AG09309 (cell line): ENCODE results near the gene PTPRA.

Experiments used
- DNase-seq: peaks from one replicate; pipeline ENCODE4 v3.0.0-alpha.2; 2010; ENCODE audit warnings: low read depth
- H3K4me3 ChIP-seq: 2 replicates; pipeline ENCODE4 v1.5.1; 2011; ENCODE audit warnings: mild to moderate bottlenecking, low read depth, low read length, moderate library complexity; ENCODE audit not compliant: control insufficient read depth
- CTCF ChIP-seq: IDR thresholded peaks from 2 replicates; pipeline ENCODE4 v1.5.1; 2011; ENCODE audit warnings: mild to moderate bottlenecking, low read depth, low read length, inconsistent platforms; ENCODE audit not compliant: insufficient read depth, control insufficient read depth; ENCODE audit errors: missing control alignments

Gene PTPRA

GRCh38 chr20:3045042-3045815 lies 171.9 kb downstream of the PTPRA start:
- peak overlapping the region; percentile 60 for H3K4me3 ChIP-seq
- DNase-seq: peak; percentile 54

GRCh38 chr20:3045816-3046676 lies 172.8 kb downstream of the PTPRA start, which contains the start of gene MRPS26:
Gene MRPS26 (plus strand): TSS chr20:3046052. CDS start chr20:3046069, 17 bp downstream.
- DNase-seq: peak; percentile 35
- peak within 1 kb of the TSS; percentile 60 for H3K4me3 ChIP-seq
- TF ChIP-seq CTCF: no peak

More at GRCh38 chr20:3045042-3045815, 171.9 kb downstream of the PTPRA start:
- TF ChIP-seq CTCF: no peak

- DNase-seq: no peak
- no peak for TF ChIP-seq CTCF
- peak overlapping the region; percentile 60 for H3K4me3 ChIP-seq
Measured at GRCh38 chr20:3046677-3047462, 173.6 kb downstream of the PTPRA start.

GRCh38 chr20:3047486-3048419 lies 174.5 kb downstream of the PTPRA start:
- TF ChIP-seq CTCF: no peak
- no peak for DNase-seq
- H3K4me3 ChIP-seq: no peak overlapping the region

GRCh38 chr20:3051385-3052019 lies 178.2 kb downstream of the PTPRA start:
- no peak for TF ChIP-seq CTCF
- H3K4me3 ChIP-seq: no peak overlapping the region
- DNase-seq: no peak
